Heart left ventricle (tissue), 16 donors: ENCODE measurements around the gene CIRBP. TPM values are rescaled to one million over a fixed set of nuclear protein-coding genes. Genes with fewer than 3 reads are reported as not detected.
A peak's percentile ranks its signal among the peaks of the same experiment; 100 is the strongest.

Experiments
- ATAC-seq, 4 donors: fragments of 200-7000 bp; cut with Tn5 transposase; one replicate each; pipeline ENCODE4 v1.9.1; 2020 to 2022; ENCODE audit warnings: moderate library complexity in 4 of 4, mild to moderate bottlenecking in 3 of 4, moderate number of reproducible peaks in 1 of 4
- DNase-seq, 5 donors: peaks; one replicate each; pipeline ENCODE4 v3.0.0-alpha.2; 2020
- H3K27ac ChIP-seq, 12 donors: fragments of 200-600 bp; sonication (generic) in 4 of 12; one replicate each; pipeline versions ENCODE4 v1.5.0 to v1.8.0; 2016 to 2022; ENCODE audit warnings: mild to moderate bottlenecking in 2 of 12
- H3K27me3 ChIP-seq, 9 donors: fragments of 200-600 bp; sonication (generic) in 2 of 9; one replicate each; pipeline versions ENCODE4 v1.5.1 to v1.8.0; 2016 to 2022; ENCODE audit warnings: mild to moderate bottlenecking in 3 of 9
- H3K36me3 ChIP-seq, 9 donors: fragments of 200-600 bp; sonication (generic) in 2 of 9; one replicate each; pipeline versions ENCODE4 v1.5.0 to v1.8.0; 2018 to 2022; ENCODE audit warnings: mild to moderate bottlenecking in 2 of 9
- H3K4me1 ChIP-seq, 12 donors: fragments of 200-600 bp; sonication (generic) in 4 of 12; one replicate each; pipeline versions ENCODE4 v1.5.0 to v1.8.0; 2016 to 2022; ENCODE audit warnings: mild to moderate bottlenecking in 3 of 12
- H3K4me3 ChIP-seq, 12 donors: fragments of 200-600 bp; sonication (generic) in 4 of 12; one replicate each; pipeline versions ENCODE4 v1.5.0 to v1.8.0; 2017 to 2022; ENCODE audit warnings: mild to moderate bottlenecking in 9 of 12, moderate library complexity in 4 of 12
- H3K9me3 ChIP-seq, 12 donors: fragments of 200-600 bp; sonication (generic) in 4 of 12; one replicate each; pipeline versions ENCODE4 v1.5.0 to v1.8.0; 2016 to 2022; ENCODE audit warnings: mild to moderate bottlenecking in 1 of 12
- CTCF ChIP-seq, 12 donors: fragments of 200-600 bp; sonication (generic) in 4 of 12; IDR thresholded peaks; one replicate each; pipeline versions ENCODE4 v1.5.0 to v1.8.0; 2018 to 2022; ENCODE audit warnings: antibody characterized with exemption in 12 of 12, mild to moderate bottlenecking in 5 of 12
- POLR2A ChIP-seq, 2 donors: fragments of 450-650 bp; IDR thresholded peaks; one replicate each; pipeline ENCODE4 v1.6.1; 2017; ENCODE audit warnings: antibody characterized with exemption in 2 of 2, mild to moderate bottlenecking in 2 of 2, moderate library complexity in 2 of 2
- WGBS, 4 donors: extraction: QIAGEN DNeasy Blood & Tissue Kit in 2 of 4; methylation state at CpG; one replicate each; pipeline versions ENCODE4 v1.1.5 to v1.1.7; 2013 to 2018; 5-methylcytosine and 5-hydroxymethylcytosine counted together
- intact Hi-C, 10 donors: fragments of 100-400 bp; cut with DNase I; formaldehyde crosslinking; loops; one replicate each; pipeline versions ENCODE4 v1.11.1 to v1.14.2; 2022
- polyA plus RNA-seq, 2 donors: library from polyadenylated mRNA; stranded (reverse); fragments of 200-250 nt; gene quantifications; one replicate each; pipeline ENCODE4 v1.2.3, GENCODE V29; 2013
- total RNA-seq, 9 donors: library from RNA; depleted of rRNA in 2 of 9; stranded (reverse); fragments of >200 nt in 2 of 9; fragmentation: NEBNext Ultra II Directional in 3 of 9; extraction: Animal tissue kit (Norgen Biotek cat#: 25700) in 3 of 9; gene quantifications; one replicate each; pipeline versions ENCODE4 v1.1.0 to v1.2.4, GENCODE V29; 2016 to 2023
- donor health status: ischemic (EF 13 %, LVEDD 7.1; RV severe dilation, severe dysfunction).
- donor health status: healthy with polysubstance abuse.
- donor health status: DM: no; HTN: yes; CAD: no.
- donor health status: DM: no; HTN: no; CAD: no.
- donor health status: ischemic (EF 25% LVEDD 6.9; RV normal size, moderate dysfunction).
- donor health status: ischemic (EF 25% LVEDD 5.7; RV mildly dilated, moderate dysfunction).
- donor health status: healthy.
- donor health status: DM: yes; HTN: yes; CAD: no.
- donor health status: ischemic (EF 35%, LVEDD 5.7; RV mildly dilated, moderate dysfunction).
- donor health status: nonischemic (EF 11% LVEDD 7.7; RV severe dilation, severe dysfunction).
- donor health status: DM: yes; HTN: yes; CAD: no.
- donor health status: PGD.
- donor health status: ischemic (EF 29% LVEDD 5.4; RV normal size, mild dysfunction).
- donor health status: nonischemic (EF 23%, LVEDD 6.1; RV moderate dilation, normal function).

CIRBP gene
- total and polyA plus RNA-seq, 11 donors: 149 to 425 (median 269) TPM

- Histone ChIP-seq H3K27me3 (no peaks in the 10 kb centered on the region), H3K9me3 (no peaks in the 10 kb centered on the region), H3K27ac (peak overlapping the region; percentile 86 to 100 (median 98)), H3K36me3 (peaks cover 2 to 75% (median 59%) of the 10 kb centered on the region in 9 donors), H3K4me3 (peak overlapping the region in 10 of 12 donors; percentile 58 to 98 (median 78)), H3K4me1 (peaks cover 8 to 71% (median 64%) of the 10 kb centered on the region in 12 donors)
- intact Hi-C loops: loop anchor here in 6 of 10 donors (5.0 to 10.0 kb wide), 7 partner anchors 81 to 781 kb away; partner anchors contain the start of genes DAZAP1 (in 2 of the 6), GAMT (in 2 of the 6), ADAMTSL5 (in 1 of the 6) and GPX4 (in 1 of the 6)
- no peak for ATAC-seq
- TF ChIP-seq POLR2A (IDR thresholded peaks at IDR 0.05): no peak
- no peak for TF ChIP-seq CTCF (IDR thresholded peaks at IDR 0.05)
- DNase-seq: peak in 1 of 5 donors; percentile 54
- 71 to 81% (median 76%) methylated on average over 30 to 46 of the region's 46 CpGs for WGBS, 4 donors
These were observed 5.1 kb downstream of the CIRBP start for GRCh38 chr19:1274081-1274851.

GRCh38 chr19:1274852-1275259 is 5.7 kb downstream of the CIRBP start:
- Histone ChIP-seq H3K27ac (peak overlapping the region; percentile 86 to 100 (median 98)), H3K4me1 (peaks cover 8 to 72% (median 64%) of the 10 kb centered on the region in 12 donors), H3K4me3 (peak overlapping the region; percentile 48 to 98 (median 73)), H3K36me3 (peaks cover 2 to 81% (median 62%) of the 10 kb centered on the region in 9 donors), H3K27me3 (no peaks in the 10 kb centered on the region), H3K9me3 (no peaks in the 10 kb centered on the region)
- 22 to 35% (median 24%) methylated on average over 33 to 44 of the region's 44 CpGs for WGBS, 4 donors
- peak in 2 of 4 donors; percentile 0 to 1 for ATAC-seq
- peak in 3 of 5 donors; percentile 42 to 51 (median 44) for DNase-seq
- no peak for TF ChIP-seq CTCF (IDR thresholded peaks at IDR 0.05)
- TF ChIP-seq POLR2A (IDR thresholded peaks at IDR 0.05): no peak
- intact Hi-C loops: loop anchor here in 7 of 10 donors (5.0 to 10.0 kb wide), 11 partner anchors 80 to 780 kb away; partner anchors contain the start of genes GAMT (in 3 of the 7), DAZAP1 (in 2 of the 7), NDUFS7 (in 2 of the 7) and ADAMTSL5 (in 1 of the 7)

- intact Hi-C loops: loop anchor here in 7 of 10 donors (5.0 to 10.0 kb wide), 10 partner anchors 79 to 779 kb away; partner anchors contain the start of genes GAMT (in 3 of the 7), DAZAP1 (in 2 of the 7), NDUFS7 (in 2 of the 7) and ADAMTSL5 (in 1 of the 7)
- TF ChIP-seq POLR2A (IDR thresholded peaks at IDR 0.05) (peak in 1 of 2 donors; percentile 80), CTCF (IDR thresholded peaks at IDR 0.05) (no peak)
- peak within 1 kb of the TSS; percentile 48 to 98 (median 73) for H3K4me3 ChIP-seq
- H3K27me3 ChIP-seq: no peaks in the 10 kb centered on the region
- peak within 1 kb of the TSS; percentile 86 to 100 (median 98) for H3K27ac ChIP-seq
- H3K9me3 ChIP-seq: no peaks in the 10 kb centered on the region
- peaks cover 8 to 70% (median 59%) of the 10 kb centered on the region in 12 donors for H3K4me1 ChIP-seq
- DNase-seq: peak; percentile 95 to 97 (median 97)
- 0 to 1% (median 0%) methylated on average over 45 to 98 of the region's 98 CpGs for WGBS, 4 donors
- peaks cover 2 to 80% (median 60%) of the 10 kb centered on the region in 9 donors for H3K36me3 ChIP-seq
- ATAC-seq: peak; percentile 51 to 86 (median 82)
These were observed 6.3 kb downstream of the CIRBP start, which contains the start of gene FAM174C for GRCh38 chr19:1275260-1275975. Gene FAM174C (plus strand): TSS chr19:1275530. CDS start chr19:1275550, 20 bp downstream.
